Measurements from ENCODE around the gene SECISBP2L.

GRCh38 chr15:48983300-48983699 lies 62.9 kb downstream of the SECISBP2L start:
- TF ChIP-seq EZH2 (IDR thresholded peaks at IDR 0.05; ENCODE audit: borderline replicate concordance, control insufficient read depth, low read depth, low read length) (no peak), MLLT1 (IDR thresholded peaks at IDR 0.05) (no peak), CTCF (IDR thresholded peaks at IDR 0.05 in 2 of 3, conservative IDR thresholded peaks at IDR 0.05 in 1 of 3; ENCODE audit: control insufficient read depth in 2 of 3, extremely low read depth in 1 of 3, insufficient read depth in 1 of 3, low read depth in 3 of 3, low read length in 3 of 3) (no peak)

Measured in GM12878 (cell line).